NCI-H187 (cell line): ENCODE data around the gene PAEP.
"Not testable (repeated sequence)": the region's sequence is repeated elsewhere in the genome, so short reads cannot be mapped to it uniquely, and the experiment has no call there.

ENCODE experiments used
- DNase-seq, 2 experiments: peaks; one replicate each; lab custom pipeline; 2025; lab: John Stamatoyannopoulos, UW

The PAEP gene

GRCh38 chr9:135526089-135526729 is 35.3 kb upstream of the PAEP start:
- no peak for DNase-seq

- no peak for DNase-seq
These were observed 34.6 kb upstream of the PAEP start for GRCh38 chr9:135526730-135527571.

- DNase-seq, result not testable (repeated sequence)
These were observed 32.6 kb upstream of the PAEP start for GRCh38 chr9:135528842-135529435.

- no peak for DNase-seq
These were observed 31.4 kb upstream of the PAEP start for GRCh38 chr9:135530146-135530545.

- no peak for DNase-seq
These were observed 30.5 kb upstream of the PAEP start for GRCh38 chr9:135531096-135531495.

- DNase-seq, result no peak
These were observed 28.4 kb upstream of the PAEP start for GRCh38 chr9:135533113-135533512.

- no peak for DNase-seq
These were observed 27.9 kb upstream of the PAEP start for GRCh38 chr9:135533674-135534073.

- DNase-seq, result not testable (repeated sequence)
These were observed 27.3 kb upstream of the PAEP start for GRCh38 chr9:135534192-135534711.

GRCh38 chr9:135534826-135535225 is 26.7 kb upstream of the PAEP start:
- DNase-seq, result not testable (repeated sequence)

- DNase-seq, result not testable (repeated sequence)
These were observed 25.9 kb upstream of the PAEP start for GRCh38 chr9:135535631-135536030.

- no peak for DNase-seq
These were observed 25.3 kb upstream of the PAEP start for GRCh38 chr9:135536216-135536615.

GRCh38 chr9:135543262-135543894 is 18.2 kb upstream of the PAEP start:
- not testable (repeated sequence) for DNase-seq

- DNase-seq, result no peak
These were observed 16.4 kb upstream of the PAEP start for GRCh38 chr9:135544981-135545635.

- DNase-seq, result not testable (repeated sequence)
These were observed 15.8 kb upstream of the PAEP start, which contains the start of gene OBP2A for GRCh38 chr9:135545646-135546176. Gene OBP2A (plus strand): TSS chr9:135546126. CDS start chr9:135546181, 55 bp downstream.

GRCh38 chr9:135546792-135547617 is 14.6 kb upstream of the PAEP start:
- not testable (repeated sequence) for DNase-seq

GRCh38 chr9:135547756-135548736 is 13.5 kb upstream of the PAEP start:
- no peak for DNase-seq

- DNase-seq, result not testable (repeated sequence)
These were observed 11.8 kb upstream of the PAEP start for GRCh38 chr9:135549478-135550343.

GRCh38 chr9:135550344-135550918 is 11.1 kb upstream of the PAEP start:
- no peak for DNase-seq
